KOPT-K1 (cell line): ENCODE results near the gene XYLT2.
"Not testable (repeated sequence)": the region's sequence is repeated elsewhere in the genome, so short reads cannot be mapped to it uniquely, and the experiment has no call there.

ENCODE experiments used
- H3K27ac ChIP-seq: fragments of 200-600 bp; sonication (generic); 2 replicates; pipeline ENCODE4 v1.5.1; 2016; ENCODE audit warnings: antibody characterized with exemption, mild to moderate bottlenecking, low read depth, low read length; ENCODE audit not compliant: poor library complexity, severe bottlenecking
- H3K36me3 ChIP-seq: fragments of 200-600 bp; sonication (generic); 2 replicates; pipeline ENCODE4 v1.5.1; 2017; ENCODE audit warnings: antibody characterized with exemption, mild to moderate bottlenecking, low read length, moderate library complexity; ENCODE audit not compliant: insufficient read depth
- H3K9me3 ChIP-seq: fragments of 200-600 bp; sonication (generic); 2 replicates; pipeline ENCODE4 v1.5.1; 2017; ENCODE audit warnings: antibody characterized with exemption, low read length, mild to moderate bottlenecking; ENCODE audit not compliant: insufficient read depth, poor library complexity, severe bottlenecking

The XYLT2 gene

GRCh38 chr17:50314456-50315011 lies 31.4 kb upstream of the XYLT2 start:
- no peaks in the 10 kb centered on the region for H3K36me3 ChIP-seq
- no peaks in the 10 kb centered on the region for H3K9me3 ChIP-seq
- no peak overlapping the region for H3K27ac ChIP-seq

GRCh38 chr17:50316016-50316587 lies 29.8 kb upstream of the XYLT2 start:
- Histone ChIP-seq H3K36me3 (no peaks in the 10 kb centered on the region), H3K27ac (no peak overlapping the region), H3K9me3 (no peaks in the 10 kb centered on the region)

- H3K36me3 ChIP-seq, H3K9me3 ChIP-seq, H3K27ac ChIP-seq: not testable (repeated sequence)
Measured at GRCh38 chr17:50316660-50317059, 29.3 kb upstream of the XYLT2 start.

- Histone ChIP-seq H3K9me3 (no peaks in the 10 kb centered on the region), H3K27ac (no peak overlapping the region), H3K36me3 (no peaks in the 10 kb centered on the region)
Measured at GRCh38 chr17:50317121-50317520, 28.8 kb upstream of the XYLT2 start.

GRCh38 chr17:50318501-50319285 lies 27.2 kb upstream of the XYLT2 start:
- no peaks in the 10 kb centered on the region for H3K9me3 ChIP-seq
- H3K36me3 ChIP-seq, result no peaks in the 10 kb centered on the region
- H3K27ac ChIP-seq, result no peak overlapping the region

- Histone ChIP-seq H3K27ac (no peak overlapping the region), H3K36me3 (no peaks in the 10 kb centered on the region), H3K9me3 (no peaks in the 10 kb centered on the region)
Measured at GRCh38 chr17:50319306-50320004, 26.5 kb upstream of the XYLT2 start.

GRCh38 chr17:50322271-50322670 lies 23.7 kb upstream of the XYLT2 start:
- no peak overlapping the region for H3K27ac ChIP-seq
- H3K36me3 ChIP-seq, result no peaks in the 10 kb centered on the region
- H3K9me3 ChIP-seq, result no peaks in the 10 kb centered on the region

- no peaks in the 10 kb centered on the region for H3K36me3 ChIP-seq
- no peak overlapping the region for H3K27ac ChIP-seq
- no peaks in the 10 kb centered on the region for H3K9me3 ChIP-seq
Measured at GRCh38 chr17:50323060-50323459, 22.9 kb upstream of the XYLT2 start.

GRCh38 chr17:50325906-50326305 lies 20.0 kb upstream of the XYLT2 start:
- Histone ChIP-seq H3K36me3 (no peaks in the 10 kb centered on the region), H3K27ac (no peak overlapping the region), H3K9me3 (no peaks in the 10 kb centered on the region)

- no peak overlapping the region for H3K27ac ChIP-seq
- no peaks in the 10 kb centered on the region for H3K36me3 ChIP-seq
- no peaks in the 10 kb centered on the region for H3K9me3 ChIP-seq
Measured at GRCh38 chr17:50326831-50327364, 19.0 kb upstream of the XYLT2 start.

GRCh38 chr17:50328363-50329325 lies 17.3 kb upstream of the XYLT2 start:
- Histone ChIP-seq H3K36me3 (no peaks in the 10 kb centered on the region), H3K9me3 (no peaks in the 10 kb centered on the region), H3K27ac (no peak overlapping the region)

- Histone ChIP-seq H3K36me3 (no peaks in the 10 kb centered on the region), H3K27ac (no peak overlapping the region), H3K9me3 (no peaks in the 10 kb centered on the region)
Measured at GRCh38 chr17:50329716-50330115, 16.2 kb upstream of the XYLT2 start.

GRCh38 chr17:50330151-50330775 lies 15.7 kb upstream of the XYLT2 start:
- H3K36me3 ChIP-seq, result no peaks in the 10 kb centered on the region
- H3K9me3 ChIP-seq, result no peaks in the 10 kb centered on the region
- H3K27ac ChIP-seq, result no peak overlapping the region
